Gastrocnemius medialis (tissue), 4 donors: Measurements from ENCODE around the gene HLA-C. TPM values are rescaled to one million over a fixed set of nuclear protein-coding genes. Genes with fewer than 3 reads are reported as not detected.

Experiments used
- ATAC-seq, 2 donors: fragments of 150-250 bp; one replicate each; pipeline ENCODE4 v1.9.1; 2016
- DNase-seq, 2 donors: peaks; one replicate each; pipeline ENCODE4 v3.0.0-alpha.2; 2019
- H3K27ac ChIP-seq, 4 donors: fragments of 200-600 bp; sonication (generic); 1 replicate in 1 of 4; 2 replicates in 3 of 4; pipeline ENCODE4 v1.5.1; 2016 to 2018; ENCODE audit warnings: mild to moderate bottlenecking in 2 of 4, moderate library complexity in 1 of 4
- H3K27me3 ChIP-seq, 3 donors: fragments of 200-600 bp; sonication (generic) in 2 of 3; 1 replicate in 1 of 3; 2 replicates in 2 of 3; pipeline versions ENCODE4 v1.5.1 to v1.6.0; 2016 to 2019; ENCODE audit warnings: mild to moderate bottlenecking in 1 of 3, moderate library complexity in 1 of 3
- H3K36me3 ChIP-seq, 2 donors: fragments of 200-600 bp; sonication (generic) in 1 of 2; one replicate each; pipeline ENCODE4 v1.5.1; 2017 to 2018
- H3K4me1 ChIP-seq, 2 donors: fragments of 200-600 bp; sonication (generic) in 1 of 2; one replicate each; pipeline ENCODE4 v1.5.1; 2016 to 2017; ENCODE audit warnings: mild to moderate bottlenecking in 2 of 2
- H3K4me3 ChIP-seq, 4 donors: fragments of 200-600 bp; sonication (generic) in 3 of 4; 1 replicate in 1 of 4; 2 replicates in 3 of 4; pipeline ENCODE4 v1.5.1; 2016 to 2019; ENCODE audit warnings: mild to moderate bottlenecking in 2 of 4
- H3K9me3 ChIP-seq, 3 donors: fragments of 200-600 bp; sonication (generic) in 2 of 3; 1 replicate in 1 of 3; 2 replicates in 2 of 3; pipeline ENCODE4 v1.5.1; 2016 to 2019
- CTCF ChIP-seq, 5 experiments: fragments of 450-650 bp in 3 of 5; fragments of 200-600 bp in 2 of 5; sonication (generic) in 2 of 5; IDR thresholded peaks in 4 of 5; conservative IDR thresholded peaks in 1 of 5; 1 replicate in 4 of 5; 2 replicates in 1 of 5; pipeline ENCODE4 v1.5.1; 2016 to 2019; ENCODE audit warnings: antibody characterized with exemption in 5 of 5, mild to moderate bottlenecking in 3 of 5, moderate library complexity in 3 of 5
- POLR2A ChIP-seq, 2 donors: fragments of 450-650 bp; IDR thresholded peaks; one replicate each; pipeline ENCODE4 v1.6.1; 2017; ENCODE audit warnings: antibody characterized with exemption in 2 of 2, mild to moderate bottlenecking in 2 of 2, moderate library complexity in 2 of 2
- in situ Hi-C, 4 donors: fragments of 200-750 bp; cut with MboI; loops; one replicate each; pipeline versions ENCODE4 v1.15.0 to v1.8.0; 2017; ENCODE audit warnings: low sequenced_read_pairs in 4 of 4
- intact Hi-C: fragments of 100-400 bp; cut with DNase I; formaldehyde crosslinking; loops from one replicate; pipeline ENCODE4 v1.15.1; 2023; ENCODE audit warnings: low total_unique reads
- total RNA-seq, 4 donors: library from RNA; depleted of rRNA; stranded (reverse); fragments of >200 nt; gene quantifications; one replicate each; pipeline versions ENCODE4 v1.1.0 to v1.2.3, GENCODE V29; 2016

HLA-C gene
- total RNA-seq, 4 donors from 2014 or later, result 73.4 to 267 (median 133) TPM

DNA sequence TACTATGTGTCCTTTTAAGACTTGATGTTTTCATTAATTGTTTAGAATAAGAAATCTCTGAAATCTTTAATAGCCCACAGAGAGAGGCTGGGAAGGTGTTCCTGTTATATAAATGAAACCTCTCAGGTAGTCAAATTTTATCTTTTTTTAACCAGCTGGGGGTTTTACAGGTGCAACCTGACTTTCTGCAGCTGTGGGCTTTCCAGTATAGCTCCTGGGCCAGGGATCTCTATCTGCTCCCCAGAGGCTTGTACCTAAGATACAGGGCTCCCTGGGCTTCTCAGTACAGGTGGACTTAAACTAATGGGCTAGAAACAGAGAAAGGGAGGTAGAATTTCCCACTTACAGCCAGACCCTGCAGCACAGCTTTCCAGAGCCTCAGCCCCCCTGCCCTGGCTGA, 49.4 kb downstream of the HLA-C start:
- TF ChIP-seq CTCF (IDR thresholded peaks at IDR 0.05 in 4 of 5, conservative IDR thresholded peaks at IDR 0.05 in 1 of 5), result no peak
- TF ChIP-seq POLR2A (IDR thresholded peaks at IDR 0.05), result no peak
- no peak for DNase-seq
- intact Hi-C loops (no loop called here), in situ Hi-C loops (no loop called here)
- H3K4me3 ChIP-seq, result no peak overlapping the region
- no peaks in the 10 kb centered on the region for H3K27me3 ChIP-seq
- no peaks in the 10 kb centered on the region for H3K9me3 ChIP-seq
- no peaks in the 10 kb centered on the region for H3K4me1 ChIP-seq
- ATAC-seq, result no peak
- no peak overlapping the region for H3K27ac ChIP-seq
- no peaks in the 10 kb centered on the region for H3K36me3 ChIP-seq

Other genes starting within 250 kb of the HLA-C start
- not detected for gene C6orf15, start 159.5 kb downstream of the HLA-C start, total RNA-seq
- gene PSORS1C1, start 157.3 kb downstream of the HLA-C start, total RNA-seq, result not detected
- not detected for gene CDSN, start 151.6 kb downstream of the HLA-C start, total RNA-seq
- not detected for gene PSORS1C2, start 133.0 kb downstream of the HLA-C start, total RNA-seq
- 10 to 100 TPM in 1 of 4 donors, 1 to 10 TPM in 3; 4.9 to 34.3 (median 7.7) TPM for gene CCHCR1, start 114.3 kb downstream of the HLA-C start, total RNA-seq
- gene TCF19, start 113.5 kb downstream of the HLA-C start, total RNA-seq, result 1 to 10 TPM; 1.5 to 5.1 (median 2.6) TPM
- gene POU5F1, start 101.4 kb downstream of the HLA-C start, total RNA-seq, result not detected
- 100 to 1,000 TPM; 182 to 300 (median 192) TPM for gene HLA-B, start 85.1 kb upstream of the HLA-C start, total RNA-seq
- gene MICA, start 131.5 kb upstream of the HLA-C start, total RNA-seq, result 1 to 10 TPM in 3 of 4 donors, under 1 TPM in 1; 0.17 to 7.8 (median 5.0) TPM
- 1 to 10 TPM in 1 of 4 donors, under 1 TPM in 3; 0.20 to 1.2 (median 0.50) TPM for gene MICB, start 226.1 kb upstream of the HLA-C start, total RNA-seq